Heart right ventricle (tissue), 16 donors: ENCODE results near the gene ZSWIM5. TPM values are rescaled to one million over a fixed set of nuclear protein-coding genes. Genes with fewer than 3 reads are reported as not detected.

Experiments
- ATAC-seq, 8 donors: fragments of 200-7000 bp; cut with Tn5 transposase; one replicate each; pipeline ENCODE4 v1.9.1; 2020; ENCODE audit warnings: mild to moderate bottlenecking in 8 of 8, moderate library complexity in 8 of 8, moderate number of reproducible peaks in 1 of 8
- DNase-seq, 2 donors: peaks; one replicate each; pipeline ENCODE4 v3.0.0-alpha.2; 2020
- H3K27ac ChIP-seq, 10 donors: fragments of 200-600 bp; sonication (generic) in 2 of 10; one replicate each; pipeline versions ENCODE4 v1.5.0 to v1.8.0; 2020 to 2022; ENCODE audit warnings: mild to moderate bottlenecking in 3 of 10
- H3K27me3 ChIP-seq, 7 donors: fragments of 200-600 bp; one replicate each; pipeline ENCODE4 v1.8.0; 2021 to 2022; ENCODE audit warnings: mild to moderate bottlenecking in 2 of 7
- H3K36me3 ChIP-seq, 9 donors: fragments of 200-600 bp; sonication (generic) in 1 of 9; one replicate each; pipeline versions ENCODE4 v1.5.0 to v1.8.0; 2020 to 2022; ENCODE audit warnings: mild to moderate bottlenecking in 2 of 9
- H3K4me1 ChIP-seq, 9 donors: fragments of 200-600 bp; sonication (generic) in 1 of 9; one replicate each; pipeline versions ENCODE4 v1.5.0 to v1.8.0; 2020 to 2022; ENCODE audit warnings: mild to moderate bottlenecking in 4 of 9
- H3K4me3 ChIP-seq, 10 donors: fragments of 200-600 bp; sonication (generic) in 2 of 10; one replicate each; pipeline versions ENCODE4 v1.5.0 to v1.8.0; 2020 to 2022; ENCODE audit warnings: mild to moderate bottlenecking in 7 of 10, moderate library complexity in 2 of 10
- H3K9me3 ChIP-seq, 11 donors: fragments of 200-600 bp in 10 of 11; sonication (generic) in 2 of 11; one replicate each; pipeline versions ENCODE4 v1.5.0 to v1.8.0; 2013 to 2022; ENCODE audit warnings: mild to moderate bottlenecking in 2 of 11, control low read depth in 1 of 11, moderate library complexity in 1 of 11
- CTCF ChIP-seq, 9 donors: fragments of 200-600 bp; sonication (generic) in 2 of 9; IDR thresholded peaks; one replicate each; pipeline versions ENCODE4 v1.5.0 to v1.8.0; 2021 to 2022; ENCODE audit warnings: antibody characterized with exemption in 9 of 9, mild to moderate bottlenecking in 5 of 9, moderate library complexity in 1 of 9
- WGBS, 2 donors: extraction: QIAGEN DNeasy Blood & Tissue Kit; methylation state at CpG; one replicate each; pipeline ENCODE4 v1.1.7; 2013; ENCODE audit warnings: inconsistent platforms in 1 of 2; 5-methylcytosine and 5-hydroxymethylcytosine counted together
- intact Hi-C, 10 donors: fragments of 100-400 bp; cut with DNase I; formaldehyde crosslinking; loops; one replicate each; pipeline versions ENCODE4 v1.11.1 to v1.14.2; 2022
- polyA plus RNA-seq, 2 donors: library from polyadenylated mRNA; stranded (reverse); fragments of 200-250 nt; gene quantifications; one replicate each; pipeline ENCODE4 v1.2.3, GENCODE V29; 2013
- total RNA-seq, 10 donors: library from RNA; stranded (reverse); fragmentation: NEBNext Ultra II Directional in 3 of 10; extraction: Animal tissue kit (Norgen Biotek cat#: 25700) in 3 of 10; gene quantifications; one replicate each; pipeline versions ENCODE4 v1.2.1 to v1.2.4, GENCODE V29; 2021 to 2023
- donor health status: Arrhythmogenic right ventricular cardiomyopathy.
- donor health status: ischemic (EF 13 %, LVEDD 7.1; RV severe dilation, severe dysfunction).
- donor health status: healthy with polysubstance abuse.
- donor health status: DM: no; HTN: yes; CAD: no.
- donor health status: DM: no; HTN: no; CAD: no.
- donor health status: ischemic (EF 25% LVEDD 6.9; RV normal size, moderate dysfunction).
- donor health status: ischemic (EF 25% LVEDD 5.7; RV mildly dilated, moderate dysfunction).
- donor health status: healthy.
- donor health status: DM: yes; HTN: yes; CAD: no.
- donor health status: Ischemic cardiomyopathy.
- donor health status: ischemic (EF 35%, LVEDD 5.7; RV mildly dilated, moderate dysfunction).
- donor health status: nonischemic (EF 11% LVEDD 7.7; RV severe dilation, severe dysfunction).
- donor health status: DM: yes; HTN: yes; CAD: no.
- donor health status: PGD.
- donor health status: ischemic (EF 29% LVEDD 5.4; RV normal size, mild dysfunction).
- donor health status: nonischemic (EF 23%, LVEDD 6.1; RV moderate dilation, normal function).

The ZSWIM5 gene
- total and polyA plus RNA-seq, 12 donors: 0.22 to 1.7 (median 0.77) TPM

- DNase-seq (no peak), ATAC-seq (no peak)
- 85 to 87% methylated on average over 2 of the region's 2 CpGs for WGBS, 2 donors
- no peak overlapping the region for H3K4me3 ChIP-seq
- no peaks in the 10 kb centered on the region for H3K9me3 ChIP-seq
- intact Hi-C loops: no loop called here
- H3K36me3 ChIP-seq: peaks cover 0 to 24% (median 0%) of the 10 kb centered on the region in 9 donors
- no peaks in the 10 kb centered on the region for H3K27me3 ChIP-seq
- no peak overlapping the region for H3K27ac ChIP-seq
- no peak for TF ChIP-seq CTCF (IDR thresholded peaks at IDR 0.05)
- H3K4me1 ChIP-seq: no peaks in the 10 kb centered on the region
Measured at GRCh38 chr1:45059829-45060228, 146.6 kb downstream of the ZSWIM5 start.

GRCh38 chr1:45057542-45057941, 148.9 kb downstream of the ZSWIM5 start:
- TF ChIP-seq CTCF (IDR thresholded peaks at IDR 0.05): no peak
- intact Hi-C loops: no loop called here
- DNase-seq (no peak), ATAC-seq (no peak)
- Histone ChIP-seq H3K27me3 (no peaks in the 10 kb centered on the region), H3K36me3 (peaks cover 0 to 24% (median 0%) of the 10 kb centered on the region in 9 donors), H3K9me3 (no peaks in the 10 kb centered on the region), H3K4me3 (no peak overlapping the region), H3K27ac (no peak overlapping the region), H3K4me1 (no peaks in the 10 kb centered on the region)
- WGBS, 2 donors: 68 to 73% methylated on average over 1 of the region's 1 CpG

- TF ChIP-seq CTCF (IDR thresholded peaks at IDR 0.05): no peak
- peak overlapping the region in 1 of 10 donors; percentile 53 for H3K27ac ChIP-seq
- H3K9me3 ChIP-seq: no peaks in the 10 kb centered on the region
- peaks cover 0 to 3% (median 0%) of the 10 kb centered on the region in 9 donors for H3K36me3 ChIP-seq
- intact Hi-C loops: no loop called here
- H3K4me1 ChIP-seq: peaks cover 0 to 14% (median 0%) of the 10 kb centered on the region in 9 donors
- H3K27me3 ChIP-seq: no peaks in the 10 kb centered on the region
- H3K4me3 ChIP-seq: peak overlapping the region in 1 of 10 donors; percentile 18
- 61 to 67% methylated on average over 2 of the region's 2 CpGs for WGBS, 2 donors
- DNase-seq: no peak
- ATAC-seq: no peak
Measured at GRCh38 chr1:45051005-45051772, 155.2 kb downstream of the ZSWIM5 start.

- H3K9me3 ChIP-seq: no peaks in the 10 kb centered on the region
- no peak for TF ChIP-seq CTCF (IDR thresholded peaks at IDR 0.05)
- no peak overlapping the region for H3K27ac ChIP-seq
- no peak for ATAC-seq
- H3K36me3 ChIP-seq: peaks cover 0 to 13% (median 0%) of the 10 kb centered on the region in 9 donors
- no peak for DNase-seq
- H3K4me3 ChIP-seq: no peak overlapping the region
- H3K4me1 ChIP-seq: peaks cover 0 to 14% (median 0%) of the 10 kb centered on the region in 9 donors
- intact Hi-C loops: no loop called here
- WGBS, 2 donors: 88 to 93% methylated on average over 5 of the region's 5 CpGs
- no peaks in the 10 kb centered on the region for H3K27me3 ChIP-seq
Measured at GRCh38 chr1:45047032-45047431, 159.4 kb downstream of the ZSWIM5 start.
